SK-N-SH (cell line): ENCODE measurements around the gene EXPH5. TPM values are rescaled to one million over a fixed set of nuclear protein-coding genes. Genes with fewer than 3 reads are reported as not detected.

ENCODE experiments used
- CTCF ChIA-PET: fragments of 300-600, 350-600 bp; formaldehyde crosslinking; extraction: SDS; loops from one replicate; lab custom pipeline; 2021; lab: Yijun Ruan, JAX
- POLR2A ChIA-PET: fragments of 350-600 bp; sonication (Branson Sonifier 250); formaldehyde crosslinking; extraction: SDS; loops from one replicate; lab custom pipeline; 2020; ENCODE audit warnings: antibody characterized with exemption, inconsistent platforms; lab: Yijun Ruan, JAX
- DNase-seq: peaks from one replicate; pipeline ENCODE4 v3.0.0; 2012
- H2AFZ ChIP-seq: fragments of 200-600 bp; sonication (generic); 2 replicates; pipeline ENCODE4 v1.8.1; 2016; ENCODE audit warnings: antibody characterized with exemption, mild to moderate bottlenecking, low read depth
- H3F3A ChIP-seq: fragments of 200-600 bp; sonication (generic); replicated peaks from 2 replicates; pipeline ENCODE3; 2016; ENCODE audit warnings: antibody characterized with exemption, mild to moderate bottlenecking; ENCODE audit not compliant: insufficient read depth
- H3K27ac ChIP-seq, 2 experiments: fragments of 200-500 bp in 1 of 2; fragments of 200-600 bp in 1 of 2; sonication (Bioruptor generic) in 1 of 2; sonication (generic), shearing (Covaris generic) in 1 of 2; 2 replicates each; pipeline versions ENCODE4 v1.5.1 to v1.6.1; 2014 to 2016; ENCODE audit warnings: low read depth in 2 of 2, inconsistent platforms in 1 of 2, low read length in 1 of 2, mild to moderate bottlenecking in 1 of 2, mixed read lengths in 1 of 2
- H3K27me3 ChIP-seq: fragments of 200-600 bp; sonication (generic), shearing (Covaris generic); 2 replicates; pipeline ENCODE4 v1.6.1; 2016; ENCODE audit warnings: mixed run types; ENCODE audit not compliant: insufficient read depth
- H3K36me3 ChIP-seq, 2 experiments: fragments of 200-500 bp in 1 of 2; fragments of 200-600 bp in 1 of 2; sonication (Bioruptor generic) in 1 of 2; sonication (generic) in 1 of 2; replicated peaks in 1 of 2; 2 replicates each; pipeline versions ENCODE3 to v1.5.1; 2014 to 2016; ENCODE audit warnings: low read length in 1 of 2, mild to moderate bottlenecking in 1 of 2; ENCODE audit not compliant: insufficient read depth in 2 of 2, control insufficient read depth in 1 of 2
- H3K4me1 ChIP-seq, 2 experiments: fragments of 200-500 bp in 1 of 2; fragments of 200-600 bp in 1 of 2; sonication (Bioruptor generic) in 1 of 2; sonication (generic), shearing (Covaris generic) in 1 of 2; 2 replicates each; pipeline versions ENCODE4 v1.5.1 to v1.6.1; 2014 to 2016; ENCODE audit warnings: low read depth in 1 of 2, low read length in 1 of 2, mixed run types in 1 of 2; ENCODE audit not compliant: insufficient read depth in 2 of 2, control insufficient read depth in 1 of 2
- H3K4me2 ChIP-seq: fragments of 200-600 bp; sonication (generic), shearing (Covaris generic); 2 replicates; pipeline ENCODE4 v1.6.1; 2017; ENCODE audit warnings: mixed run types
- H3K4me3 ChIP-seq, 2 experiments: fragments of 200-500 bp in 1 of 2; fragments of 200-600 bp in 1 of 2; sonication (Bioruptor generic) in 1 of 2; sonication (generic), shearing (Covaris generic) in 1 of 2; 2 replicates each; pipeline versions ENCODE4 v1.5.1 to v1.8.1; 2014 to 2016; ENCODE audit warnings: low read depth in 2 of 2, inconsistent platforms in 1 of 2, low read length in 1 of 2, mild to moderate bottlenecking in 1 of 2, mixed read lengths in 1 of 2, moderate library complexity in 1 of 2
- H3K79me2 ChIP-seq: fragments of 200-600 bp; sonication (generic); 2 replicates; pipeline ENCODE4 v1.8.1; 2017; ENCODE audit warnings: mild to moderate bottlenecking; ENCODE audit not compliant: insufficient read depth
- H3K9ac ChIP-seq: fragments of 200-600 bp; sonication (generic); 2 replicates; pipeline ENCODE4 v1.6.1; 2017; ENCODE audit warnings: mixed run types
- H3K9me2 ChIP-seq: fragments of 200-600 bp; sonication (generic); 2 replicates; pipeline ENCODE4 v1.6.1; 2017; ENCODE audit warnings: mixed run types
- H3K9me3 ChIP-seq: fragments of 200-600 bp; sonication (generic); 2 replicates; pipeline ENCODE4 v1.6.1; 2017; ENCODE audit warnings: mixed run types, mild to moderate bottlenecking, moderate library complexity
- H4K20me1 ChIP-seq: fragments of 200-600 bp; sonication (generic); 2 replicates; pipeline ENCODE4 v1.6.1; 2017; ENCODE audit warnings: mild to moderate bottlenecking, mixed run types; ENCODE audit not compliant: insufficient read depth
- CHD2 ChIP-seq: fragments of 150-350 bp; IDR thresholded peaks from 2 replicates; pipeline ENCODE4 v1.6.1; 2018; ENCODE audit warnings: low read length; ENCODE audit not compliant: partially characterized antibody
- EP300 ChIP-seq, 2 experiments: IDR thresholded peaks; 2 replicates each; pipeline versions ENCODE4 v1.4.0 to v1.6.1; 2012; ENCODE audit warnings: borderline replicate concordance in 1 of 2, low read depth in 1 of 2, low read length in 1 of 2
- EZH2phosphoT487 ChIP-seq: fragments of 200-600 bp; sonication (generic); IDR thresholded peaks from 2 replicates; pipeline ENCODE4 v1.6.1; 2017; ENCODE audit warnings: low read depth, mixed run types, mild to moderate bottlenecking, antibody characterized with exemption, moderate library complexity, borderline replicate concordance
- FOXM1 ChIP-seq: IDR thresholded peaks from 2 replicates; pipeline ENCODE4 v1.4.0; 2012; ENCODE audit warnings: low read depth, mild to moderate bottlenecking
- GABPA ChIP-seq: IDR thresholded peaks from 2 replicates; pipeline ENCODE4 v1.4.0; 2012; ENCODE audit warnings: low read depth, mild to moderate bottlenecking
- JUND ChIP-seq: IDR thresholded peaks from 2 replicates; pipeline ENCODE4 v1.4.0; 2012
- MEF2A ChIP-seq: IDR thresholded peaks from 2 replicates; pipeline ENCODE4 v1.4.0; 2012; ENCODE audit warnings: low read depth, borderline replicate concordance
- SIN3A ChIP-seq: IDR thresholded peaks from 2 replicates; pipeline ENCODE4 v1.6.1; 2012; ENCODE audit warnings: low read depth, mild to moderate bottlenecking, low read length, moderate library complexity, borderline replicate concordance
- SMC3 ChIP-seq: IDR thresholded peaks from 2 replicates; pipeline ENCODE4 v1.6.1; 2012; ENCODE audit warnings: low read depth, low read length, improper control_type of control experiment
- TCF12 ChIP-seq: IDR thresholded peaks from 2 replicates; pipeline ENCODE4 v1.4.0; 2012
- TEAD4 ChIP-seq: IDR thresholded peaks from 2 replicates; pipeline ENCODE4 v1.4.0; 2012; ENCODE audit warnings: mild to moderate bottlenecking, borderline replicate concordance; ENCODE audit not compliant: insufficient read depth
- YY1 ChIP-seq: IDR thresholded peaks from 2 replicates; pipeline ENCODE4 v1.4.0; 2012; ENCODE audit warnings: low read depth, mild to moderate bottlenecking
- WGBS: methylation state at CpG from one replicate; pipeline ENCODE4 v1.1.6; 2017; ENCODE audit warnings: low lambda C conversion rate; 5-methylcytosine and 5-hydroxymethylcytosine counted together
- polyA plus RNA-seq, 3 experiments: library from polyadenylated mRNA; depleted of rRNA; stranded (reverse); fragments of >200 nt; gene quantifications; 2 replicates each; pipeline ENCODE4 v1.2.3, GENCODE V29; 2012
- TF ChIP-seq, protein P1 (sequence below): fragments of 150-350 bp; IDR thresholded peaks from 2 replicates; pipeline ENCODE4 v1.6.1; 2016; ENCODE audit warnings: mild to moderate bottlenecking, low read depth, low read length
- TF ChIP-seq, protein P2 (sequence below): IDR thresholded peaks from 2 replicates; pipeline ENCODE4 v1.4.0; 2012; ENCODE audit warnings: low read depth, borderline replicate concordance

EXPH5 gene
- polyA plus RNA-seq, 1 of the 3 experiments (the other 2 are of a cell fraction): 0.05 TPM

DNA sequence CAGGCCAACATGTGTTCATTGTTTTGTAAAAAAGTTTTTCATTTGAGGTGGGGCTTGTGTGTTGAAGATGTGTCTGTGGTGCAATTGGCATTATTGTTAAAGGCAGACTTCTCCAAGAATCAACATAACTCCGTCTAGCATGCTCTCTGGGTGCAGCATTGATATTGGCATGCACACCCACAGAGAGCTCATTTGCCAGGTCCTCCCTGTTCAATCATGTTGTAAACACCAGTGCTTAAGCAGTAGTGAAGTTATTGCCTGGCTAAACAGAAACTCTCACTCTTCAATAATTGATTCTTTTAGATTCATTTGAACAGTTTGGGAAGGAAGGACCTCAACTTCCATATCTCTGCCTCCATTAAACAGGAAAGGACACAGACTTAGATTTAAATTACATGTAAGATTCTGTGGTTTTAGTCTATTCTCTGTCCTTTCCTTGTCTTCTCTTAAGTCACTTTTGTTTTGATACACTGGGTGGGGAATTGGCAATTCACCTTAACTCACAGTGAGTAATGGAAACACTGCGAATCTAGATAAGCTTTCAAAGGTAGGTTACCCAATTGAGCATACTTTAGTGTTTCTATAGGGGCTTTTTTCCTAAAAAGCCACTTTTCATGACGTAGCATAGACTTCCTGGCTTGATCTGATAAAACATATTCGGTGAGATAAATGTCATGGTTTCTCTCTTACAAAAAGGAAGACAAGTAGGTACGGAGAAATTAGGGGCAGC lies 30.8 kb upstream of the EXPH5 start:
- Histone ChIP-seq H3K4me1 (no peaks in the 10 kb centered on the region), H3K79me2 (no peaks in the 10 kb centered on the region), H3F3A (no peaks in the 10 kb centered on the region), H3K4me2 (no peak overlapping the region), H3K9me2 (no peaks in the 10 kb centered on the region), H2AFZ (no peak overlapping the region), H3K9ac (no peak overlapping the region), H3K9me3 (no peaks in the 10 kb centered on the region), H3K27ac (no peak overlapping the region), H3K4me3 (no peak overlapping the region), H3K36me3 (no peaks in the 10 kb centered on the region), H4K20me1 (no peaks in the 10 kb centered on the region), H3K27me3 (no peaks in the 10 kb centered on the region)
- no peak for TF ChIP-seq SMC3
- TF ChIP-seq, protein P1, sequence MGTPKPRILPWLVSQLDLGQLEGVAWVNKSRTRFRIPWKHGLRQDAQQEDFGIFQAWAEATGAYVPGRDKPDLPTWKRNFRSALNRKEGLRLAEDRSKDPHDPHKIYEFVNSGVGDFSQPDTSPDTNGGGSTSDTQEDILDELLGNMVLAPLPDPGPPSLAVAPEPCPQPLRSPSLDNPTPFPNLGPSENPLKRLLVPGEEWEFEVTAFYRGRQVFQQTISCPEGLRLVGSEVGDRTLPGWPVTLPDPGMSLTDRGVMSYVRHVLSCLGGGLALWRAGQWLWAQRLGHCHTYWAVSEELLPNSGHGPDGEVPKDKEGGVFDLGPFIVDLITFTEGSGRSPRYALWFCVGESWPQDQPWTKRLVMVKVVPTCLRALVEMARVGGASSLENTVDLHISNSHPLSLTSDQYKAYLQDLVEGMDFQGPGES: no peak
- TF ChIP-seq CHD2: no peak
- TF ChIP-seq TEAD4: no peak
- no peak for TF ChIP-seq JUND
- no peak for TF ChIP-seq MEF2A
- no peak for TF ChIP-seq EP300 (IDR thresholded peaks at IDR 0.05; ENCODE audit: borderline replicate concordance in 1 of 2, low read depth in 1 of 2, low read length in 1 of 2)
- no peak for TF ChIP-seq SIN3A
- no peak for TF ChIP-seq FOXM1
- no peak for TF ChIP-seq GABPA
- TF ChIP-seq TCF12: no peak
- TF ChIP-seq YY1: no peak
- POLR2A ChIA-PET: no interaction called here
- no peak for DNase-seq
- WGBS: 58% methylated on average over 5 of the region's 5 CpGs
- CTCF ChIA-PET: no interaction called here

DNA sequence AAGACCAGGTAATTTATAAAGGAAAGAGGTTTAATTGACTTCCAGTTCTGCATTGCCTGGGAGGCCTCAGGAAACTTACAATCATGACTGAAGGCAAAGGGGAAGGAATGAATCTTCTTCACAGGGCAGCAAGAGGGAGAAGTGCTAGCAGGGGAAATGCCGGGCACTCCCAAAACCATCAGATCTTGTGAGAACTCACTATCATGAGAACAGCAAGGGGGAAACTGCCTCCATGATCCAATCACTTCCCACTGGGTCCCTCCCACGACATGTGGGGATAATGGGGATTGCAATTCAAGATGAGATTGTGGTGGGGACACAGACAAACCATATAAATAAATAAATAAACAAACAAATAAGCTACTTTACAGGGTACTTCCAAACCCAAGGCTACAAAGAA lies 28.8 kb upstream of the EXPH5 start:
- no peaks in the 10 kb centered on the region for H3F3A ChIP-seq
- no peaks in the 10 kb centered on the region for H3K79me2 ChIP-seq
- no peaks in the 10 kb centered on the region for H4K20me1 ChIP-seq
- H3K27me3 ChIP-seq: no peaks in the 10 kb centered on the region
- TF ChIP-seq, protein P2, sequence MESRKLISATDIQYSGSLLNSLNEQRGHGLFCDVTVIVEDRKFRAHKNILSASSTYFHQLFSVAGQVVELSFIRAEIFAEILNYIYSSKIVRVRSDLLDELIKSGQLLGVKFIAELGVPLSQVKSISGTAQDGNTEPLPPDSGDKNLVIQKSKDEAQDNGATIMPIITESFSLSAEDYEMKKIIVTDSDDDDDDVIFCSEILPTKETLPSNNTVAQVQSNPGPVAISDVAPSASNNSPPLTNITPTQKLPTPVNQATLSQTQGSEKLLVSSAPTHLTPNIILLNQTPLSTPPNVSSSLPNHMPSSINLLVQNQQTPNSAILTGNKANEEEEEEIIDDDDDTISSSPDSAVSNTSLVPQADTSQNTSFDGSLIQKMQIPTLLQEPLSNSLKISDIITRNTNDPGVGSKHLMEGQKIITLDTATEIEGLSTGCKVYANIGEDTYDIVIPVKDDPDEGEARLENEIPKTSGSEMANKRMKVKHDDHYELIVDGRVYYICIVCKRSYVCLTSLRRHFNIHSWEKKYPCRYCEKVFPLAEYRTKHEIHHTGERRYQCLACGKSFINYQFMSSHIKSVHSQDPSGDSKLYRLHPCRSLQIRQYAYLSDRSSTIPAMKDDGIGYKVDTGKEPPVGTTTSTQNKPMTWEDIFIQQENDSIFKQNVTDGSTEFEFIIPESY: no peak
- TF ChIP-seq YY1 (no peak), EZH2phosphoT487 (no peak)
- TF ChIP-seq, protein P1: no peak
- H2AFZ ChIP-seq: no peak overlapping the region
- no peak overlapping the region for H3K4me2 ChIP-seq
- no peak for DNase-seq
- ChIA-PET CTCF (no interaction called here), POLR2A (no interaction called here)
- H3K4me1 ChIP-seq: no peaks in the 10 kb centered on the region; a peak in 1 of 4 replicates
- no peaks in the 10 kb centered on the region for H3K9me2 ChIP-seq
- no peak overlapping the region for H3K27ac ChIP-seq
- no peak overlapping the region for H3K9ac ChIP-seq
- H3K9me3 ChIP-seq: no peaks in the 10 kb centered on the region
- WGBS: 61% methylated on average over 2 of the region's 2 CpGs
- H3K36me3 ChIP-seq: no peaks in the 10 kb centered on the region
- no peak overlapping the region for H3K4me3 ChIP-seq
